Fibroblast of lung (primary cell): ENCODE measurements around the gene TSPAN16.

Experiments used
- EZH2 ChIP-seq: IDR thresholded peaks from 2 replicates; pipeline ENCODE4 v1.5.1; 2012; ENCODE audit warnings: low read length, control low read depth, mild to moderate bottlenecking; ENCODE audit errors: missing control alignments
- TF ChIP-seq, protein P1 (sequence below), 2 donors: IDR thresholded peaks in 1 of 2; conservative IDR thresholded peaks in 1 of 2; 1 replicate in 1 of 2; 2 replicates in 1 of 2; pipeline ENCODE4 v1.5.1; 2011 to 2012; ENCODE audit warnings: low read length in 2 of 2, control low read depth in 1 of 2, inconsistent platforms in 1 of 2, low read depth in 1 of 2, mild to moderate bottlenecking in 1 of 2

DNA sequence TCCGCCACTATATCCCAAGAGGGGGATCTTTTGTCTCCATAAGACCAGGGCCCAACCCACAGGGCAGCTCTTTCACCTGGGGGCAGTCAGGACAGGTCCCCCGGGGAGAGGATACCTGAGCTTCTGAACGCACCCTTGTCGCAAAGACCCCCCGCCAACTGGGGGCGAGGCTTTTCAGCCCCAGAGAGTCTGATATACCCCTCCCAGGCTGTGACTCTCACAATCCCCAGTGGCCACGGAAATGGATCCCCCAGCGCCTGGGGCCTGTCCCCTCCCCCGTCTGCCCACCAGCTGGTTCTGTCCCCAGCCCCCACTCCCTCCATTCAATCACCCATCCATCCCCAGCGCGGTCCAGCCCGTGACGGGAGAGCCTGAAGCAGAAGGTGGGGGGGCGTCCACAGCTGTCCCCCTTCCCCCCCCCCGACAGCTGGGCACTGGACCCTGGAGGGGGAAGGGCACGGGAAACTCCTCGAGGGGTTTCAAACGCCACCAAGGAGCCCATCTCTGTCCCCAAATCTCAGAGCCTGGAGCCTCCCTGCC lies 34.5 kb upstream of the TSPAN16 start:
- TF ChIP-seq, protein P1, sequence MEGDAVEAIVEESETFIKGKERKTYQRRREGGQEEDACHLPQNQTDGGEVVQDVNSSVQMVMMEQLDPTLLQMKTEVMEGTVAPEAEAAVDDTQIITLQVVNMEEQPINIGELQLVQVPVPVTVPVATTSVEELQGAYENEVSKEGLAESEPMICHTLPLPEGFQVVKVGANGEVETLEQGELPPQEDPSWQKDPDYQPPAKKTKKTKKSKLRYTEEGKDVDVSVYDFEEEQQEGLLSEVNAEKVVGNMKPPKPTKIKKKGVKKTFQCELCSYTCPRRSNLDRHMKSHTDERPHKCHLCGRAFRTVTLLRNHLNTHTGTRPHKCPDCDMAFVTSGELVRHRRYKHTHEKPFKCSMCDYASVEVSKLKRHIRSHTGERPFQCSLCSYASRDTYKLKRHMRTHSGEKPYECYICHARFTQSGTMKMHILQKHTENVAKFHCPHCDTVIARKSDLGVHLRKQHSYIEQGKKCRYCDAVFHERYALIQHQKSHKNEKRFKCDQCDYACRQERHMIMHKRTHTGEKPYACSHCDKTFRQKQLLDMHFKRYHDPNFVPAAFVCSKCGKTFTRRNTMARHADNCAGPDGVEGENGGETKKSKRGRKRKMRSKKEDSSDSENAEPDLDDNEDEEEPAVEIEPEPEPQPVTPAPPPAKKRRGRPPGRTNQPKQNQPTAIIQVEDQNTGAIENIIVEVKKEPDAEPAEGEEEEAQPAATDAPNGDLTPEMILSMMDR (conservative IDR thresholded peaks at IDR 0.05 in 1 of 2, IDR thresholded peaks at IDR 0.05 in 1 of 2; ENCODE audit: low read depth in 1 of 2, low read length in 2 of 2): no peak
- no peak for TF ChIP-seq EZH2
